Measurements from ENCODE around the gene RABGEF1.
"Not testable (repeated sequence)": the region's sequence is repeated elsewhere in the genome, so short reads cannot be mapped to it uniquely, and the experiment has no call there.

RABGEF1 gene

DNA sequence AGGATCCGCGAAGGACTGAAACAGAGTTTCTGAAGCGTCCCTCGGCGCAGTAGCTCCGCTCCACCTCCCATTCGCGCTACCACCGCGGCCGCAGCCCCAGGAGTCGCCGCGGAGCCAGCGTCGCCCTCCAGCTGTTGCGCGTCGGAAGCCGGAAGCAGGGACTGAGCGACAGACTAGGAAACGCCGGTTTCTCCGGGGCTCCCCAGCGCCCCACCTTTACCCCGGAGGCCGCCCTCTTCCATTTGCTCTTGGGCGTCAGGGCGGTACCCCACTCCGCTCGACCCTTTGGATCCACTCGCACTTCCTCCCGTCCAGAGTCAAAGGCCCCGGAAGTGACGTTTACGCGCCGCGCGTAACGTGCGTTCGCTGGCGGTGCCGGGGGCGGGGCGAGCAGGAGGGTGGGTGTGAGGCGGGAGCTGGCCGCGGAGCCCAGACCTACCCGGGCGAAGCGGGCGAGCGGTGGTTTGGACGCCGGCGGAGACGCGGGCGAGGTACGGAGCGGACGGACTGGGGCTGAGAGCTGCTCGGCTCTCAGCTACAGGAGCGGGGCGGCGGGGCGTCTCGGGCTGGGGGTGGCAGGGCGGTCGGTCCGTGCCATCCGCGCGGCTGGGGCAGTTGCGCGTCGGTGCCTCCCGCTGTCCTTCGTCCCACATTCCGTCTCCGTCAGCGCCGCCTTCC, at the start of gene RABGEF1:
TSS of gene RABGEF1 (plus strand) at position 432 of the 678 bp plus-strand sequence. CDS start 31,167 bp downstream, outside the sequence.
- DNase-seq (ENCODE audit: low read depth in 2 of 2) = peak; percentile 88 to 89

DNA sequence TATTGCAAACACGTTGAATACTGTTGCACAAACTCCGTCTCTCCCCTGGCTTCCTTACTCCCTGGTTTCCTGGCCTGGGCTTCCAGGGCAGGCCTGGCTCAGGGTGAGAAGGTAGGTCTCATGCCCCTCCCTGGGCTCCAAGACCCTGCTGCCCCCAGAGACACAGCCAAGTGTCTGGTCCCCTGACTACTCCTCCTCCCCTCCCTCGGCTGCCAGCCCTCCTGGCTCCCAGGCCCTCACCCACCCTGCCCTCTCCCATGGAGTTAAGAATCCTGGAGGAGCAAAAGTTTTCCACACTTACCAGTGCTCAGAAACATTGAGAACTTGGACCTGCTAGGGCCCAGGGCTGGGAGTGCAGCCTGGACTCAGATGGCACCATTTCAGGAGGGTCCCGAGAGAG, 47.2 kb upstream of the RABGEF1 start:
- no peak for DNase-seq (ENCODE audit: low read depth in 2 of 2)

DNA sequence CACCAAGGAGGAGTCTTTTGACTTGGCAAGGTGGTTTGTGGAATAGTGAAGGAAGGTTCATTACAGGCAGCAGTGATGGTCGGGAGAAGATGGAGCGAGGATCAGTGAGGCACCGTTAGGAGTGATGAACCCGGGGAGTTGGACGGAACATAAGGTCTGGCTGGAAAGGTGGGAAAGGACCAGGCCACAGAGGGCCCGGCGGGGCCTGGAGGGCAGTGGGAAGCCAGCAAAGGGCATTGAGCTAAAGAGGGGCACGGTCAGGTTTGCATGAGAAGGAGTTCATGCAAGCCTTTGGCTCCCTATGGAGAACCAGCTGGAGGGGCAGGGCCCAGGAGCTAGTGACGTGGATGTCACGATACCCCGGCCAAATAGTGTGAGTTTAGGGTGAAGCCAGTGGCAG, 46.2 kb upstream of the RABGEF1 start:
- DNase-seq (ENCODE audit: low read depth in 2 of 2) = no peak

DNA sequence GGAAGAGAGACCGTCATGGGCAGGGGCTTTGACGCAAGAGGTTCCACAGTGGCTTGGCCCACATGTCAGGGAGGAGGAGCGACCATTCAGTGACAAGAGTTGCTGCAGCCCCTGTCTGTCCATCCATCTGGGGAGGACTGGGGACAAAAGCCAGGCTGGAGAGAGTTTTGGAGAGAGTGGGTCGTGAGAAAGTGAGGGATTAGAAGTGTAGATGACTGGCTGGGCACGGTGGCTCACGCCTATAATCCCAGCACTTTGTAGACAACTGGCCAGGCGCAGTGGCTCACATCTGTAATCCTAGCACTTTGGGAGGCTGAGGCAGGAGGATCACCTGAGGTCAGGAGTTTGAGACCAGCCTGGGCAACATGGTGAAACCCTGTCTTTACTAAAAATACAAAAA, 45.1 kb upstream of the RABGEF1 start:
- not testable (repeated sequence) for DNase-seq (ENCODE audit: low read depth in 2 of 2)

DNA sequence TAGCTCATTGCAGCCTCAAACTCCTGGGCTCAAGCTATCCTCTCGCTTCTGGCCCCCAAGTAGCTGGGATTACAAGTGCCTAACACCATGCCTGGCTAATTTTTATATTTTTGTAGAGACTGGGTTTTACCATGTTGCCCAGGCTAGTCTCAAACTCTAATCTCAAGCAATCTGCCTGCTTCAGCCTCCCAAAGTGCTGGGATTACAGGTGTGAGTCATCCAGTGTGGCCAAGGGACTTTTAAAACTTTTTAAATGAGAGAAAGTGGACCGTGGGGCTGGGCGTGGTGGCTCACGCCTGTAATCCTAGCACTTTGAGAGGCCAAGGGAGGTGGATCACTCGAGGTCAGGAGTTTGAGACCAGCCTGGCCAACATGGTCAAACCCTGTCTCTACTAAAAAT, 44.4 kb upstream of the RABGEF1 start:
- not testable (repeated sequence) for DNase-seq (ENCODE audit: low read depth in 2 of 2)

DNA sequence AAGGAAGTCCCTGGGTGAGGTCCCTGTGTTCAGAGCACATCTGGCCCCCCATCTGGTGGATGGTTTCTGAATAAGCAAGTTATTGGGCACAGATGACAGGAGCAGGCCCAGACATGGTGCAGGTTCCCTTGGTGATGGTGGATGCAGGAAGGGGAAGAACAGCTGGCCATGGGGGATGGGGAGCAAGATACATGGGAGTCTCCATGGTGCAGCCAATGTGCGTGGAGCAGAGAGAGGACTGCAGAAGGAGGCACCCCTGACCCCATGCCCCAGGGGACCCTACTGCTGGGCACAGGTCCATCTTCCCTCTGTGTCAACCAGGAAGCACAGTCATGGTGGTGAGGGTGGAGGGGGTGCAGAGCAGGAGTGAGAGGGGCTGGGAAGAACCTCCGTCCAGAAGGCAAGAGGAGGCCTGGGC, 43.8 kb upstream of the RABGEF1 start:
- no peak for DNase-seq (ENCODE audit: low read depth in 2 of 2)

DNA sequence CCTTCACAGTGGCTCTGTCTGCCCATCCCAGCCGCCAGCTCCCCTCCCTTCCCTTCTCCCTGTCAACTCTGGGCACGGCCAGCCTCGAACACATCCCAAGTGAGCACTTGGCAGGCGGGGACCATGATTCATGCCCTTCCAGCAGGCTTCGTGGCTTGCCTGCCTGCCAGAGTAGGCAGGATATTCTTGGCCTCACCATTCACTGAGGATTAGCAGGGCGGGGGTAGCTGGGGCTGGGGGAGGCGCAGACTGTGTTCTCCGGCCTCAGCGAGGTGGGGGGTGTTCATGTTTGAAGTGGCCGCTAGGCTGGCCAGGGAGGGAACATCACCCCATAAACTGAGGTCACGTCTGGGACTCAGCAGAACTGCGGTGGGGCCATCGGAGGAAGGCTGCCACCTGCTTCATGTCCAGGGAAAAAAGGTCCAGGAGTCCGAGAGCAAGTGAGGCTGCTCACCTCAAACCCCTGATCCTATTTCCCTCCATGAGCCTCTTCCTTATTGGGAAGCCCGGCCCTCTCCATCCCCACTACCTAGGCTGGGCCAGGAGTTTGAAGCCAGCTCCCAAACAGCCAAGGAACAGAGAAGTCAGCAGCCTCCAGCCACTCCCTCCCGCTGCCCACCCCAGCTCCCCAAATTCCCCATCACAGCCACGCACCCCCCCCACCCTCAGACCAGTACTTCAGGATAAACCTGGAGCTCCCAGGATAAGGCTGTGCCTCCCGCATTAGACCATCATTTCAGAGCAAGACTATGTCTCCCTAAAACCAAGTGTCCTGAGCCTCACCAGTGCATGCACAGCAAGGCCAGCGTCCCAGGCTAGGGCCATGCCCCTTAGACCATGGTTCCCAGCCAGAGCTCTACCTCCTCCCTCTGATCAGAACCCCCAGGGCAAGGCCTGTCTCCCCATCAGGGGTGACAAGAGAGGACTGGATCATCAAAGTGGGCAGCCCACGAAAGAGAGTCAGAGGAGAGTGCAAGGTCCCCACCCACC, 42.8 kb upstream of the RABGEF1 start:
- no peak for DNase-seq (ENCODE audit: low read depth in 2 of 2)

DNA sequence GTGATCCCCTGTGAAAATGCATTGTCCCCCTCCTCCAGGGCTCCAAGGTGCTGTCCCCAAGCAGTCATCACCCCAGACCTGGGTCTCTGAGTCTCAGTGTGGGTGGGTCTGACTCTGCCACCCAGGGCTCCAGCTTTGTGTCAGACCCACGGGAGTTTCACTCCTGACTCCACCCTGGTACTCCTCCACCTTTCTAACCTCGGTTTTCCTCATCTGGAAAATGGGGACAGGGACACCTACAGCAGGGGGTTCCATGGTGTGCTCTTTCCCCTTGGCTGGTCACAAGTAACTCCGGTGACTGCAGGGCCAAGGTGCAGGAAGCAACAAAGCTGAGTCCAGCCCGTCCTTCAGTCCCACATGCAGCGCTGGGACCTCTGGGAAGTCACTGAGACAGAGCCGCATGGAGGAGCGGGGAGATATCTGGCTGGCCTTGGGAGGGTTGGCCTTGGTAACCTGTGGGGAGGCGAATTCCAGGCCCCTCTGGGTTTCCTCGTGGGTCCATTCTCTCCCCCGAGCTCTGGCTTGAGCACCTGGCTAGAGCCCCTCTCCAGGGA, 41.8 kb upstream of the RABGEF1 start:
- DNase-seq (ENCODE audit: low read depth in 2 of 2) = no peak

DNA sequence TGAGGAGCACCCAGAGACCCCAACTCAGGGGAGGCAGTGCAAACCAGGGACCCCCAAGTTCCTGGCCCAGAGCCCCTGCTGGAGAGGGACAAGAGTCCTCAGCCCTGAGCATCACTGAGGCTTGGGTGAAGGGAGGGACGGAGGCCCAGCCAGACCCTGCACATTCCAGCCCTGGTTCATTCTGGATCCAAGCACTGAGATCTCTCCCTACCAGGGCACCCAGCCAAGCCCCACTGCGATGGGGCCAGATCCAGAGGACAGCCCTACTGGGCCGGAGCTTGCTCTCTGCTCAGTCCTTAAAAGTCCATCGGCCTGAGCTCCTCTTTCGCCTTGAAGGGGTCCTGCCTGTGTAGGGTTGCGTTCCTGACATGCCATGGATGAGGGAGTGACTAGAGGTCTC, 40.5 kb upstream of the RABGEF1 start:
- no peak for DNase-seq (ENCODE audit: low read depth in 2 of 2)

DNA sequence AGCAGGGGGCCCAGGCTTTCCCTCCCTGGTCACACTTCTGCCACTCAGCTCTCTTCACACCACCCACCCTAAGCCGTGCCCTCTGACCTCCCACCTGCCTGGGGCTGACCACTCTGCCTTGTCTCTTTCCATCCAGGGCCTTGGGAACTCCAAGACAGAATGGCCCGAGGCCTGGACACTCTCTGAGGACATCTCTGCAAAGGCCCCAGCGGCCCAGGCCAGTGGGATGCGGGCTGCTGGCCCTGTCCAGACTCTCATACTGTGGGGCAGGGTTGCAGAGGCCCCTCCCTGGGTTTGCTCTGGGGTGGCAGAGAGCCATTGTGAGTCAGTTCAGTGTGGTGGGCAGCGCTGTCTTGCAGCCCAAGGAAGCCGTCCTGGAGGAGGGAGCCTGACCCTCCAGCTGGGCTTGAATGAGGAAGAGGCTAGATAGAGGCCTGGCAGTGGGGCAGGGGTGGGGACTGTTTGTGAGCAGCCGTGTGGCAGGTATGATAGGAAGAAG, 39.9 kb upstream of the RABGEF1 start:
- no peak for DNase-seq (ENCODE audit: low read depth in 2 of 2)

DNA sequence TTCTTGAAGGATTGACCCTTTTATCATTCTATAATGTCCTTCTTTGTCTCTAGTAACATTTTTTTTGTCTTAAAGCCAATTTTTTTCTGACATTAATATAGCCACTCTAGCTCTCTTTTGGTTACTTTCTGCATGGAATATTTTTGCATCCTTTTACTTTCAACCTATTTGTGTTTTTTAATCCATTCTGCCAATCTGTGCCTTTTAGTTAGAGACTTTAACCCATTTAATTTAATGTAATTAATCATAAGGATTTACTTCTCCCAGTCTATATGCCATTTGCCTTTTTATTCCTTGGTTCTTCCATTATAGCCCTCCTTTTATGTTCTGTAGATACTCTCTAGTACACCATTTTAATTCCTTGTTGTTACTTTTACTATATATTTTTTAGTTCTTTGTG, 32.7 kb upstream of the RABGEF1 start:
- no peak for DNase-seq (ENCODE audit: low read depth in 2 of 2)

DNA sequence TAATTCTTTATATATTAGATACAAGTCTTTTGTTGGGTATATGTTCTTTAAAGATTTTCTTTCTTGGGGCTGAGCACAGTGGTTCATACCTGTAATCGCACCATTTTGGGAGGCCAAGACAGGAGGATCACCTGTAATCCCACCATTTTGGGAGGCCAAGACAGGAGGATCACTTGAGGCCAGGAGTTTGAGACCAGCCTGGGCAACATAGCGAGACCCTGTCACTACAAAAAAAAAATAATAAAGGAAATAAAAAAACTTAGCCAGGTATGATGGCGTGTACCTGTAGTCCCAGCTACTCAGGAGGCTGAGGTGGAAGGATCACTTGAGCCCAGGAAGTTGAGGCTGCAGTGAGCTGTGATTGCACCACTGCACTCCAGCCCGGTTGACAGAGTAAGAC, 29.8 kb upstream of the RABGEF1 start:
- not testable (repeated sequence) for DNase-seq (ENCODE audit: low read depth in 2 of 2)

DNA sequence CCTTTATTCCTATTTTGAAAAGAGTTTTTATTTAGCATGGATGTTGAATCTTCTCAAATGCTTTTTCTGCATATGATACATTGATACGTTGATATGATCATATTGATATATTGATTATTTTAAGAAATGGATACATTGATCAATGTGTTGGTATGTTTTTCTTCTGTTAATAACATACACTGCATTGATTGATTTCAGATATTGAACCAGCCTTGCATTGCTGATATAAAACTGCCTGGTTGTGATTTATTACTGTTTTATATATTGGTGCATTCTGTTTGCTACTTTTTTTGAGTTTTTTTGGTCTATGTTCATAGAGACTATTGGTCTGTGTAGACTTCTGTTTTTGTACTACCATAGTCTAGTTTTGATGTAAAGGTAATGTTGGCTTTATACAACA, 26.8 kb upstream of the RABGEF1 start:
- no peak for DNase-seq (ENCODE audit: low read depth in 2 of 2)

DNA sequence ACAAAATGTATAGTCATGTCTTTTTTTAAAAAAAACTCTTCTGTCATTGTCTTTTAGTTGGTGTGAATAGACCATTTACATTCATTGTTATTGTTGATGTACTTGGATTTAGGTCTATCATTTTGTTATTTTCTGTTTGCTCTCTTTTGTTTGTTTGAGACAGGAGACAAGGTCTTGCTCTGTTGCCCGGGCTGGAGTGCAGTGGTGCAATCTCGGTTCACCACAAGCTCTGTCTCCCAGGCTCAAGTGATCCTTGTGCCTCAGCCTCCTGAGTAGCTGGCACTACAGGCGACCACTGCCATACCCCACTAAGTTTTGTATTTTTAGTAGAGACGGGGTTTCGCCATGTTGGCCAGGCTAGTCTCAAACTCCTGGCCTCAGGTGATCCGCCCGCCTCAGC, 23.9 kb upstream of the RABGEF1 start:
- DNase-seq (ENCODE audit: low read depth in 2 of 2) = not testable (repeated sequence)

DNA sequence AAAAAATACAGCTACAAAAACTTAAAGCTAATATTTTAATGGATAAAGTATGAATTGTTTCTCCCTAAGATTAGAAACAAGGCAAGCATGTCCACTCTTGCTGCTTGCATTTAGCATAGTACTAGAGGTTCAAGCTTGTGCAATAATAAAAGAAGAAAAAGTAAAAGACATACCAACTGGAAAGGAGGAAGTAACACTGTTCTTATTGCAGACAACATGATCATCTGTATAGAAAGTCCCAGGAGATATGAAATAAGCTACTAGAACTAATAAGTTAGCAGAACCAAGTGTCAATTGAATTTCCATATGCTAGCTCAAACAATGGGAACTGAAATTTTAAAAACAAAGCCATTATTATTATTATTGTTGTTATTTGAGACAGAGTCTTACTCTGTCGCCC, 20.0 kb upstream of the RABGEF1 start:
- DNase-seq (ENCODE audit: low read depth in 2 of 2) = no peak

DNA sequence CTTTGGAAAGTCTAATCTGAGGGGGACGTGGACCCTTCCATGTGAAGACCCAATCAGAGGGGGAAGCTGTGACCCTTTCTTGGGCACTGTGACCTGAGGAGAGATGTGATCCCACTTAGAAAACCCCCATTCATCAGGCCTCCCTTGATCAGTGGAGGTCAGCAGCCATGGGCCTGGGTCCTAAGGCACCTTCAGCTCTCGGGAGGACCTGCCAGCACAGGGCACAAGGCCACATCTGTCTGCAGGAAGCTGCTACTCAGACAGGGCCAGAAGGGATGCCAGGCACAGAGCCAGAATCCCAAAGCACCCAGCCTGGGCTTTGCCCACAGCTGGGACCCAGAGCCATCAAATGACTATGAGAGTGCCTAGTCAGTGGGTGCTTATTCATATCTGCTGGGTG, 14.7 kb upstream of the RABGEF1 start:
- no peak for DNase-seq (ENCODE audit: low read depth in 2 of 2)

DNA sequence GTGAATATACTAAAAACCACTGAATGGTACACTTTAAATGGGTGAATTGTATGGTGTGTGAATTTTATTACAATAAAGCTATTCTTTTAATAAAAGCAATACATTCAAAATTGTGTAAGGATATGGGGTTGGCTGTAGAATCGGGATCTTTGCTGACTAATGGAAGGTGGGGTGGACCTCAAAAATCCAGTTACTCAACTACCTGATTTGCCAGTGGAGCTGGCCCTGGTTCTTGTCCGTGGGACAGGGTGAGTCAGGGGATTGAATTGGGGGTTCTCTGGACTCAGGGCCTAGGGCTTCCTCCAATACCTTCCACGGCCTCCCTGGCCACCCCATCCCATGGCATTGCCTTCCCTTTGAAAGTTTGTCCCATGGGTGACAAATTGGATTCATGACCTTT, 13.5 kb upstream of the RABGEF1 start:
- DNase-seq (ENCODE audit: low read depth in 2 of 2) = no peak

DNA sequence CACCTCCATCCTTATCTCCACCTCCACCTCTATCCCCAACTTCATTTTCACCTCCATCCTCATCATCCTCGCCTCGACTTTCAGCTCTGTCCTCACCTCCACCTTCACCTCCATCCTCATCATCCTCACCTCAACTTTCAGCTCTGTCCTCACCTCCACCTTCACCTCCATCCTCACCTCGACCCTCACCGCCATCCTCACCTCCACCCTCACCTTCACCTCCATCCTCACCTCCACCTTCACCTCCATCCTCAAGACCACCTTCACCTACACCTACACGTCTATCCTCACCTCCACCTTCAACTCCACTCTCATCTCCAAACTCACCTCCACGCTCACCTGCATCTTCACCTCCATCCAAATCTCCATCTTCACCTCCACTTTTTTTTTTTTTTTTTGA, 12.0 kb upstream of the RABGEF1 start:
- DNase-seq (ENCODE audit: low read depth in 2 of 2) = no peak

DNA sequence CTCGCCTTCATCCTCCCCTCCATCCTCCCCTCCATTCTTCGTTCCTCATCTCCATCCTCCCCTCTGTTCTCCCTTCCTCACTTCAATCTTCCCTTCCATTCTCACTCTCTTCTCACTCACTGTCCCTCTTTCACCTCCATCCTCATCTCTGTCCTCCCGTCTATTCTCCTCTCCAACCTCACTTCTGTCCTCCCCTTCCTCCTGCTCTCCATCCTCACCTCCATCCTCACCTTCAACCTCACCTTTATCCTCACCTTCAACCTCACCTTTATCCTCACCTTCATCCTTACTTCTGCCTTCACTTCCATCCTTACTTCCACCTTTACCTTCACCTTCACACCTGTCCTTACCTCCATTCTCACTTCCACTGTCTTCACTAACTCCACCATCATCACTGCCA, 11.3 kb upstream of the RABGEF1 start:
- DNase-seq (ENCODE audit: low read depth in 2 of 2) = no peak

DNA sequence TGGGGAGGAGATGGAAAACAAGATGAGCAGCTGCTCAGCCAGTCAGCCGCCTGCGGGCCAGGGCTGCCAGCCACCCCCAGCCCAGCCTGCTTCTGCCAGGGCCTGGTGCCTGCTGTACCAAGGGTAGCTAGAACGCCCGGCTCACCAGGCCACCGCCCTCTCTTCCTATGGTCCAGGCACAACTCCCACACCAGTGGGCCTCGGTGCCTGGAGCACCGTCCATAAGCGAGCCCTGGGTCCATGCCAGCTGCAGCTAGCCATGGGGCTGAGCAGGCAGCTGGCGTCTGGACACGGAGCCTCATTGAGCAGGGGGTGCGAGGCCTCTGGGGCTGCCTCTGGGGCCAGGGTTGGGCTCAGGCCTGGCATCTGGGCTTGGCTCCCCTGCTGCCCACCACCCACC, 8.5 kb upstream of the RABGEF1 start:
- no peak for DNase-seq (ENCODE audit: low read depth in 2 of 2)

DNA sequence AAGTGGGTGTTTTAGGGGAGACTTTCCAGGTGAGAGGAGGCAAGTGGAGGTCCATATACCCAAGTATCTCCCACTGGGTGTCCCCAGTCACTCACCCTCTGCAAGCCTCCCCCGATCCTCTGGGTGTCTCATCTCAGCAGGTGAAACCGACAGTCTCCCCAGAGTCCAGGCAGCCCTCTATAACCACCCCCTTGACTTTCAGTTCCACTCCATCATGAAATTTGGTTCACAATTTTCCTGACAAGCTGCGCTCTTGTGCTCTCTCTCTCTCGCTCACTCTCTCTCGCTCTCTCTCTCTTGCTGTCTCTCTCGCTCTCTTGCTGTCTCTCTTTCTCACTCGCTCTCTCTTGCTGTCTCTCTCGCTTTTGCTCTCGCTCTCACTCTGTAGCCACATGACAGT, 8.1 kb upstream of the RABGEF1 start:
- no peak for DNase-seq (ENCODE audit: low read depth in 2 of 2)

DNA sequence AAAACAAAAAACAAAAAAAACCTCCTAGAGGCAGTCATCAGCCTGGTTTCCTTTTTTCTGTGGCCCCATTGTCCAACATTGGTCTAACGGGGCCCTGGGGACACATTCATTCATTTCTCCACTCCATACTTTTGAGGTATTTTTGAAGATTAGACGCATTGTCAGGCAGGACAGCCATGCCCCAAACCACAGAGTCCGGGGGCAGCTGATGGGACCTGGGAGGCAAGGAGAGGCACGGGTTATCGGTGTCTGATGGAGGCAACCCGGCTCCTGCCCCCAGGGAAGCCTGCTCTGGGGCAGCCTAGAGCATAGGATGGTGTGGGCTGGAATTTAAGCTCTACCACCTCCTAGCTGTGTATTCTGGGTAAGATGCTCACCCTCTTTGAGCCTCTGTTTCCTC, 6.5 kb upstream of the RABGEF1 start:
- no peak for DNase-seq (ENCODE audit: low read depth in 2 of 2)

DNA sequence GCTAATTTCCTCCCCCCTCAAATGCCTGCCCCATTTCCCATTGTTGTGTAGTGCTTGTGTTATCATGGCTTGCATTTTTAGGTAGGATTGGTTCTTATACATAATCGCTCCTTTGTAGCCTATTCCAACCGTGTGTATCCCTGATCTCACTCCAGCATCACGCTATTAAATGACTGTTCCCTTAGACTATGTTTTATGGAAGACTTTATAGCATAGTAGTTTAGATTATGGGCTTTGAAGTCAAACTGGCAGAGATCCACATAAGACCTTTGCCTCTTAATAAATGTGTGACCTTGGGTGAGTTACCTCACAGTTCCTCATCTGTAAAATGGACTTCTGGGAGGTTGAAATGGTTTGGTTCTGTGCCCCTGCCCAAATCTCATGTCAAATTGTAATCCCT, 5.4 kb upstream of the RABGEF1 start:
- no peak for DNase-seq (ENCODE audit: low read depth in 2 of 2)
